Large intestine (tissue), 3 donors: ENCODE results near the gene ZNF526. TPM values are rescaled to one million over a fixed set of nuclear protein-coding genes. Genes with fewer than 3 reads are reported as not detected.
"Not testable (repeated sequence)": the region's sequence is repeated elsewhere in the genome, so short reads cannot be mapped to it uniquely, and the experiment has no call there.

ENCODE experiments used
- DNase-seq, 2 donors: peaks; one replicate each; pipeline versions ENCODE4 v3.0.0 to v3.0.0-alpha.2; 2013
- H3K27ac ChIP-seq: one replicate; pipeline ENCODE4 v1.5.1; 2013; ENCODE audit warnings: low read length
- H3K27me3 ChIP-seq: 2 replicates; pipeline ENCODE4 v1.6.1; 2013; ENCODE audit warnings: low read length; ENCODE audit not compliant: control insufficient read depth, insufficient read depth
- H3K36me3 ChIP-seq: 2 replicates; pipeline ENCODE4 v1.6.1; 2013; ENCODE audit warnings: low read length; ENCODE audit not compliant: control insufficient read depth, insufficient read depth
- H3K4me1 ChIP-seq: one replicate; pipeline ENCODE4 v1.6.1; 2013; ENCODE audit warnings: low read length; ENCODE audit not compliant: control insufficient read depth, insufficient read depth
- H3K4me3 ChIP-seq: one replicate; pipeline ENCODE4 v1.5.1; 2013; ENCODE audit warnings: low read length
- H3K9me3 ChIP-seq: one replicate; pipeline ENCODE4 v1.6.1; 2013; ENCODE audit warnings: mild to moderate bottlenecking, low read depth, low read length, moderate library complexity; ENCODE audit not compliant: control insufficient read depth
- WGBS: methylation state at CpG from one replicate; pipeline ENCODE4 v1.1.5; 2013; ENCODE audit warnings: low lambda C conversion rate; ENCODE audit not compliant: insufficient coverage; 5-methylcytosine and 5-hydroxymethylcytosine counted together
- polyA plus RNA-seq: library from polyadenylated mRNA; unstranded; fragments of 120-200 nt; gene quantifications from one replicate; pipeline ENCODE4 v1.2.1, GENCODE V29; 2013

The ZNF526 gene
- polyA plus RNA-seq, 1 donor = 9.3 TPM

- peaks cover 37% of the 10 kb centered on the region for H3K4me1 ChIP-seq
- H3K4me3 ChIP-seq = peak overlapping the region; percentile 94
- DNase-seq = peak in 1 of 2 donors; percentile 58
- peak overlapping the region; percentile 70 for H3K27ac ChIP-seq
- no CpG with 5 or more reads among the region's 27 CpGs for WGBS
- peaks cover 24% of the 10 kb centered on the region for H3K36me3 ChIP-seq
- H3K9me3 ChIP-seq = peaks cover 2% of the 10 kb centered on the region
- no peaks in the 10 kb centered on the region for H3K27me3 ChIP-seq
Measured at GRCh38 chr19:42252365-42253244, 32.5 kb downstream of the ZNF526 start.

GRCh38 chr19:42253245-42254088, 33.4 kb downstream of the ZNF526 start:
- DNase-seq = peak in 1 of 2 donors; percentile 66
- H3K4me1 ChIP-seq = peaks cover 37% of the 10 kb centered on the region

GRCh38 chr19:42254089-42254849, 34.2 kb downstream of the ZNF526 start:
- H3K9me3 ChIP-seq = peaks cover 2% of the 10 kb centered on the region
- peaks cover 13% of the 10 kb centered on the region for H3K36me3 ChIP-seq
- H3K4me3 ChIP-seq = peak overlapping the region; percentile 94
- WGBS = no CpG with 5 or more reads among the region's 70 CpGs
- peak in 1 of 2 donors; percentile 92 for DNase-seq
- peak overlapping the region; percentile 98 for H3K27ac ChIP-seq
- no peaks in the 10 kb centered on the region for H3K27me3 ChIP-seq
- H3K4me1 ChIP-seq = peaks cover 40% of the 10 kb centered on the region

More at GRCh38 chr19:42253245-42254088, 33.4 kb downstream of the ZNF526 start:
- Histone ChIP-seq H3K27ac (peak overlapping the region; percentile 98), H3K36me3 (peaks cover 21% of the 10 kb centered on the region), H3K27me3 (no peaks in the 10 kb centered on the region), H3K4me3 (peak overlapping the region; percentile 94), H3K9me3 (peaks cover 2% of the 10 kb centered on the region)
- no CpG with 5 or more reads among the region's 71 CpGs for WGBS

GRCh38 chr19:42254850-42255765, 35.0 kb downstream of the ZNF526 start, which contains the start of gene ERF:
ERF (minus strand) TSS chr19:42255128; CDS start chr19:42254999, 129 bp downstream.
- Histone ChIP-seq H3K27ac (peak within 1 kb of the TSS; percentile 98), H3K4me3 (peak within 1 kb of the TSS; percentile 94), H3K36me3 (peaks cover 5% of the 10 kb centered on the region), H3K4me1 (peaks cover 46% of the 10 kb centered on the region), H3K27me3 (no peaks in the 10 kb centered on the region), H3K9me3 (peaks cover 2% of the 10 kb centered on the region)
- peak; percentile 93 to 97 for DNase-seq
- no CpG with 5 or more reads among the region's 75 CpGs for WGBS

GRCh38 chr19:42255766-42256745, 35.9 kb downstream of the ZNF526 start:
- Histone ChIP-seq H3K27me3 (no peaks in the 10 kb centered on the region), H3K36me3 (no peaks in the 10 kb centered on the region), H3K4me1 (peaks cover 39% of the 10 kb centered on the region), H3K9me3 (no peaks in the 10 kb centered on the region), H3K4me3 (peak overlapping the region; percentile 56), H3K27ac (peak overlapping the region; percentile 81)
- peak in 1 of 2 donors; percentile 68 for DNase-seq
- WGBS = no CpG with 5 or more reads among the region's 38 CpGs

- no CpG with 5 or more reads among the region's 3 CpGs for WGBS
- not testable (repeated sequence) for H3K36me3 ChIP-seq, H3K4me3 ChIP-seq, H3K27ac ChIP-seq, DNase-seq, H3K27me3 ChIP-seq, H3K9me3 ChIP-seq
- peaks cover 23% of the 10 kb centered on the region for H3K4me1 ChIP-seq
Measured at GRCh38 chr19:42257842-42258241, 37.7 kb downstream of the ZNF526 start.

GRCh38 chr19:42261763-42262162, 41.7 kb downstream of the ZNF526 start:
- no CpG with 5 or more reads among the region's 3 CpGs for WGBS
- Histone ChIP-seq H3K4me1 (peaks cover 10% of the 10 kb centered on the region), H3K9me3 (no peaks in the 10 kb centered on the region), H3K36me3 (no peaks in the 10 kb centered on the region), H3K27me3 (no peaks in the 10 kb centered on the region), H3K4me3 (no peak overlapping the region), H3K27ac (no peak overlapping the region)
- no peak for DNase-seq

GRCh38 chr19:42266105-42266504, 46.0 kb downstream of the ZNF526 start:
- H3K4me1 ChIP-seq = peaks cover 20% of the 10 kb centered on the region
- DNase-seq, H3K27me3 ChIP-seq, H3K4me3 ChIP-seq, H3K9me3 ChIP-seq, H3K27ac ChIP-seq, H3K36me3 ChIP-seq: not testable (repeated sequence)
- no CpG with 5 or more reads among the region's 4 CpGs for WGBS
